ENCODE results near the gene ERFE.

Gene ERFE

DNA sequence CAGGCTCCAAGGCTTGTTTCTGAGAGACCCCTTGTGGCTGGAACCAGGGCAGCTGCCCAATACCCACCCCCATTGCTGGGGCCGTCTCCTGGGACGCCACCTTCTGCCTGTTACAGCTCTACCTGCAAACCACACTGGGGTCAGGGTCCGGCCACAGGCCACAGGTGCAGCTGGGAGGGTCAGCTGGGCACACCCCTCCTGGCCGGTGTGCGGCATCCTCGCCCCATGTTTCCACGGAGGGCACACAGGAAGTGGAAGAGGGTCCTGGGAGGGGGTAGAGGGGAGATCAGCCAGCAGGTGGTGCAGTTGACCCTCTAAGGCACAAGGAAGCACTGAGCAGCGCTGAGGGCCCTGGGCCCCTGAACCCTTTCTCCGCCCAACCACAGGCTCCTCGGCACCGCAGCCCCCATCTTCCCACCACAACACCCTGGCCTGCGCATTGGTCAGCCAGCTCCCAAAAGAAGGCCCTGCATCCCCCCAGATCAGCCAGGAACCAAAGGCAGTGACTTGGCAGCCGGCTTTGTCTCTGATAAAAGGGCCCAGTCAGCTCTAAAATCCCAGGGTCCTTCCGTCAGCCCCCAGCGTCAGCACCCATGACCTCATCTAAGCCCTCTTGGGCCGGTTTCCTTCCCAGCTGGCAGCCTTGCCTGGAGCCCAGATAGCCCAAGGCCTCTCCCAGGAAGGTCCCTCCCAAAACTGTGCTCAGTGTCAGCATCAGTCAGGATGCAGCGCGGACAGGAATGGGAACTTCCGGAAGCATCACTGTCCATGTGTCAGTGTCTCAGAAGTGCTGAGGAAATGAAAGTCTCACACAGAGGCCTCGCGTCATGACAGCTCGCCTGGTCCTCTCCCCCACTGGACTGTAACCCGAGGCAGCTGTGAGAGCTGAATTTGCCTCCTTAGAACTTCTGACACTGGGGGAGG is 1.7 kb downstream of the ERFE start:
- Histone ChIP-seq H3K27ac (no peak overlapping the region), H3K27me3 (replicated peaks) (no peaks in the 10 kb centered on the region), H3K4me3 (ENCODE audit: low read depth, low read length) (no peak overlapping the region), H3K36me3 (replicated peaks) (no peaks in the 10 kb centered on the region)
- in situ Hi-C loops (cut with HindIII; ENCODE audit: low pct_ligation_motif_present, low sequenced_read_pairs), result no loop called here
- TF ChIP-seq, protein P1, sequence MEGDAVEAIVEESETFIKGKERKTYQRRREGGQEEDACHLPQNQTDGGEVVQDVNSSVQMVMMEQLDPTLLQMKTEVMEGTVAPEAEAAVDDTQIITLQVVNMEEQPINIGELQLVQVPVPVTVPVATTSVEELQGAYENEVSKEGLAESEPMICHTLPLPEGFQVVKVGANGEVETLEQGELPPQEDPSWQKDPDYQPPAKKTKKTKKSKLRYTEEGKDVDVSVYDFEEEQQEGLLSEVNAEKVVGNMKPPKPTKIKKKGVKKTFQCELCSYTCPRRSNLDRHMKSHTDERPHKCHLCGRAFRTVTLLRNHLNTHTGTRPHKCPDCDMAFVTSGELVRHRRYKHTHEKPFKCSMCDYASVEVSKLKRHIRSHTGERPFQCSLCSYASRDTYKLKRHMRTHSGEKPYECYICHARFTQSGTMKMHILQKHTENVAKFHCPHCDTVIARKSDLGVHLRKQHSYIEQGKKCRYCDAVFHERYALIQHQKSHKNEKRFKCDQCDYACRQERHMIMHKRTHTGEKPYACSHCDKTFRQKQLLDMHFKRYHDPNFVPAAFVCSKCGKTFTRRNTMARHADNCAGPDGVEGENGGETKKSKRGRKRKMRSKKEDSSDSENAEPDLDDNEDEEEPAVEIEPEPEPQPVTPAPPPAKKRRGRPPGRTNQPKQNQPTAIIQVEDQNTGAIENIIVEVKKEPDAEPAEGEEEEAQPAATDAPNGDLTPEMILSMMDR (IDR thresholded peaks at IDR 0.05; ENCODE audit: low read depth, low read length, missing control alignments), result peak; percentile 39
- no peak for DNase-seq

DNA sequence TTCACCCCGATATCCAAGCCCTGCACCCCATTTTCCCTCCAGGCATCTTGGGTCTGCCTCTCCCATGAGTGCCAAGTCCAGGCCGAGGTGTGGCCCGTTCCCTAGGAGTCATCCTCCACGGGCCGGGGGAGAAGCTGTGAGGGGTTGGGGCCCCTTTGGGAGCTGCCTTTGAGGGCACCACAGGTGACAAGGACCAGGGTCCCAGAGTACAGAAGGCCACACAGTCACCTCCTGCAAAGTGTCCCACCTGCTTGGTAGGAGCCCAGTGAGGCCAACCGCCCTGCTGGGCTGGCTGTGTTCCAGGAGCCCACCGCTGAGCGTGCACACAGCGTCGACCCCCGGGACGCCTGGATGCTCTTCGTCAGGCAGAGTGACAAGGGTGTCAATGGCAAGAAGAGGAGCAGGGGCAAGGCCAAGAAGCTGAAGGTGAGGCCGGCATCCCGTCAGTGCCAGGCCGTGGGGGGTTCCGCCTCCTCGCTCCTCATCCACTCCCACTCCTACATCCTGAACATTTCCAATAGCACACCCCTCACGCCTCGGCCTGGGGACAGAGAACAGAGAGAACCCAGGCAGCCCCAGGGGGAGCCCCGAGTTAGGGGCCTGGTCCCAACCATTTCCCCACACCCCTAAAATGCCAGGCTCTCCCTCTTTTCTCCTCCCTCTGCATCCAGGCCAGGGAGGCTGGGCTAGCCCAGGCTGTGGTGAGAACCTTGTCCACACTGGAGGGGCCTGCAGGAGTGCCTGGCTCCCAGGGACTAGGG is 2.7 kb downstream of the ERFE start:
- H3K4me3 ChIP-seq (ENCODE audit: low read depth, low read length), result no peak overlapping the region
- H3K36me3 ChIP-seq (replicated peaks), result no peaks in the 10 kb centered on the region
- H3K27ac ChIP-seq, result no peak overlapping the region
- no peaks in the 10 kb centered on the region for H3K27me3 ChIP-seq (replicated peaks)
- no peak for DNase-seq
- TF ChIP-seq, protein P1 (IDR thresholded peaks at IDR 0.05; ENCODE audit: low read depth, low read length, missing control alignments), result no peak
- in situ Hi-C loops (cut with HindIII; ENCODE audit: low pct_ligation_motif_present, low sequenced_read_pairs), result no loop called here

DNA sequence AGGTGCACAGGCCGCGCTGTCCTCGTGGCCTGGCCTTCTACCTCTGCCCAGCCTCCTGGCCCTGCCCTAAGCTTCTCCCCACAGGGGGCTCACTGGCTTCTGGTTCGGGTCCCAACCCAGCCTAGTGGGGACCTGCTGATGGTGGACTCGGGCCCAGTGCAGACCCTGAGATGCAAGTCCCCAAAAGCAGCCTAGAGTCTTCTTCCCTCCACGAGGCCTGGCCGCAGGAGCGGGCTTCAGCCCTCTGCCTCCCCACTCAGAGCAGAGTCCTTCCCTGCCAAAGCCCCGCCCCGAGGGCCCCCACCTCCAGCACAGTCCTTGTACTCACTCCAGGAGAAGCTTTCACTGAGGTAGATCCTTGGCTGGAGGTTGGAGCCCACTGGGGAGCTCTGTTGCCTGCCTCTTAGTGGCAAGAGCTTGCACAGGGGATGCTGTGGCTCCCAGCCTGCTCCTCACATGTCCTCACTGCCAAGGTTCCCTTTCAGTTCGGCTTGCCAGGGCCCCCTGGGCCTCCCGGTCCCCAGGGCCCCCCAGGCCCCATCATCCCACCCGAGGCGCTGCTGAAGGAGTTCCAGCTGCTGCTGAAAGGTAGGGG is 3.6 kb downstream of the ERFE start:
- Histone ChIP-seq H3K27me3 (replicated peaks) (no peaks in the 10 kb centered on the region), H3K27ac (no peak overlapping the region), H3K4me3 (ENCODE audit: low read depth, low read length) (no peak overlapping the region), H3K36me3 (replicated peaks) (peaks cover 1% of the 10 kb centered on the region)
- in situ Hi-C loops (cut with HindIII; ENCODE audit: low pct_ligation_motif_present, low sequenced_read_pairs), result no loop called here
- DNase-seq, result no peak
- TF ChIP-seq, protein P1 (IDR thresholded peaks at IDR 0.05; ENCODE audit: low read depth, low read length, missing control alignments), result no peak

DNA sequence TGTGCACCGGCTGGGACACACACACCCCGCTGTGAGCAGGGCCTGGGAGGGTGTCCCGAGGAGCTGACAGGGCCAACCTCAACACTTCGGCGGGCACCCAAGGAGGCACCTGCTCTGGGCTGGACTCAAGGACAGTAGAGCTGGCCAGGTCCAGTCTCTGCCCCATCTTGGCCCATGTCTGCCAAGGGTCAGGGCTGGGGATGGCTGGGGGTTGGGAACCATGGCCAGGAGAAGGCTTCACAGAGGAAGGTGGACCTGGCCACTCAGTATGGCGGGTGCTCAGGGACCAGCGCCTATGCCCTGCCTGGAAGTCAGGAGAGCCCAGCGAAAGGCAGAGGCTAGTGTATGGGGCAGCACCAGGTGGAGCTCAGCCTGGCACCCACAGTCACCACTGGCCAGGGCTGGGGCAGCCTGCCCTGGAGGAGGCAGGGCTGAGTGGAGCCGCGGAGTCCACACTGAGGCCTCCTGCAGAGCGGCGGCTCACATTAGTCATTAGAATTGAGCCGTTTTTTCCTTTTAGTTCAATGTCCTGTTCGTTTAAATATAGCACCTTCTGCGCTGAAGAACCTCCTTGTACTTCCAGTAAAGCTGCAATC is 4.2 kb downstream of the ERFE start:
- H3K4me3 ChIP-seq (ENCODE audit: low read depth, low read length), result peak overlapping the region; percentile 38
- in situ Hi-C loops (cut with HindIII; ENCODE audit: low pct_ligation_motif_present, low sequenced_read_pairs), result no loop called here
- DNase-seq, result no peak
- TF ChIP-seq, protein P1 (IDR thresholded peaks at IDR 0.05; ENCODE audit: low read depth, low read length, missing control alignments), result no peak
- H3K27me3 ChIP-seq (replicated peaks), result no peaks in the 10 kb centered on the region
- no peak overlapping the region for H3K27ac ChIP-seq
- H3K36me3 ChIP-seq (replicated peaks), result peaks cover 7% of the 10 kb centered on the region

DNA sequence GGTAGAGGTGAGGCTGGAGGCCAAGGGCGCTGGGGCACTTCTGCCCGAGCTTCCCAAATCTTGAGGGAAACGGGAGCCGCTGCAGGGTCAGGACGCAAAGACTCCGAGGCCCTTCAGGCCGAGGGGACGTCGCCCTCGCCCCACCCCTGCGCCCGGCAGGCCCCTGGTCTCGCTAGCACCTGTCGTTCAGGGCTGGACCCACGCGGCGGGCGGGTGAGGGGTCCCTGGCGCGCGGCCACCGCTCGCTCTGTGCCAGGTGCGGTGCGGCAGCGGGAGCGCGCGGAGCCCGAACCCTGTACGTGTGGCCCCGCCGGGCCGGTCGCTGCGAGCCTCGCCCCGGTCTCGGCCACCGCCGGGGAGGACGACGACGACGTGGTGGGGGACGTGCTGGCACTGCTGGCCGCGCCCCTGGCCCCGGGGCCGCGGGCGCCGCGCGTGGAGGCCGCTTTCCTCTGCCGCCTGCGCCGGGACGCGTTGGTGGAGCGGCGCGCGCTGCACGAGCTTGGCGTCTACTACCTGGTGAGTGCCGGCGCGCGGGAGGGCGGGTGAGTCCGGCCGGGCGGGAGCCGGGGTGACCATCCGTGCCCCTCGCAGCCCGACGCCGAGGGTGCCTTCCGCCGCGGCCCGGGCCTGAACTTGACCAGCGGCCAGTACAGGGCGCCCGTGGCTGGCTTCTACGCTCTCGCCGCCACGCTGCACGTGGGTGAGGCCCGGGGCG is 4.9 kb downstream of the ERFE start:
- no peak for DNase-seq
- Histone ChIP-seq H3K27ac (no peak overlapping the region), H3K36me3 (replicated peaks) (peaks cover 7% of the 10 kb centered on the region), H3K4me3 (ENCODE audit: low read depth, low read length) (peak overlapping the region; percentile 38), H3K27me3 (replicated peaks) (no peaks in the 10 kb centered on the region)
- in situ Hi-C loops (cut with HindIII; ENCODE audit: low pct_ligation_motif_present, low sequenced_read_pairs), result no loop called here
- TF ChIP-seq, protein P1 (IDR thresholded peaks at IDR 0.05; ENCODE audit: low read depth, low read length, missing control alignments), result no peak
